GM21723 (cell line): Measurements from ENCODE around the gene DSCAM.

Source experiments
- ATAC-seq: cut with Tn5 transposase; IDR thresholded peaks from one replicate; pipeline ENCODE4 v1.9.1; 2021; ENCODE audit warnings: mild to moderate bottlenecking, moderate library complexity; ENCODE audit not compliant: unreplicated experiment

The DSCAM gene

GRCh38 chr21:40618191-40618973 is 228.6 kb downstream of the DSCAM start:
- no peak for ATAC-seq

DNA sequence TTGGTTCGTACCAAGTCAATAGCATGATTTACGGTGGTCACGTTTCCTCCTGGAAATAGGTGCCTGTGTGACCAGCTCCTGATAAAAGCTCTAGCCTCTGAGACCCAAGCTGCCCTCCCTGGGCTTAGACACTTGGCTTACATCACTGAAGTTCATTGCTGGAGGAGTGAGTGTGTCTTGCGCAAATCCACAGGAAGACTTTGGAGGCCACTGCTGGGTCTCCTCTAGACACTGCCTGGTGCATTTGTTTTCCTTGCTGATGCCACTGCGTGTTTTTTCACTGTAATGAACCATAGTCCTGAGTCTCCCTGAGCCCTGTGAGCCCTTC is 230.6 kb downstream of the DSCAM start:
- ATAC-seq, result no peak

GRCh38 chr21:40615505-40616376 is 231.2 kb downstream of the DSCAM start:
- no peak for ATAC-seq

DNA sequence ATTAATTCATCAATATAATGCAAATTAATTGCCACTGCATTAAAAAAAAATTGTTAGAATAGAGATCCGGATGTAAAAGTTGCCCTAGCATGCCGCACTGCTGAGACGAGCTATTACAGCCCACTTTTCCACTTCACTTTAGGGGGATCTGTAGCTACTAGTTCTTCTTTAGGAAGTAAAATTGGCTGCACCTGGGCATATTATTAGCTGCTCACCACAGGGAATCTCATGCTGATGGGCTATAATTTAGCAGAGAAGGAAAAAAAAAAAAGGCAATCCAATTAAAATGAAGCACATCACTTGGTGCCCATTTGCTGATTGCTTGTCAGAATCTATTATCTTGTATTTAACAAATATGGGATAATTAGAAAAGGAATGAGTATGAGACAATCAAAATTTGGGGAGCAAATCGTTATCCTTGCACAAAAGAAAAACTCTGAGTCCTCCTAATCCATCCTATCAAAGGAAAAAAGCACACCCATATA is 233.4 kb downstream of the DSCAM start:
- ATAC-seq, result no peak

DNA sequence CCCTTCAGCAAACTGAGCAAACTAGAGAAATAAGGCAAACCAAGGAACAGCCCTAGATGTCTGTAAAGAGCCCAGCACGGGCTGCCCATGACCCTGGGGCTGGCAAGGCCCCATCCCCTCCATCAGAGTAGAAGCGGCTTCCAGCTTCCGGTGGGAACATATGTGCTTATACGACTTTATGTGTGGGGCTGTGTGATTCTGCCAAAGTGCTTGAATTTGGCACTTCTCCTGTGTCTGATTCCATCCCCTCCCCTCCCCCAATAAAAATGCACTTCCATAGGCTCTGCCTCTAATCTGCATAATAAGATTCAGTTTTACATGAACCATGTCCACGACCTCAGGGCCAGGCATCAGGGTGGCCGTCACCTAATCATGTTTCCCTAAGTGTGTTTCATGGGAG is 236.6 kb downstream of the DSCAM start:
- ATAC-seq, result no peak

- ATAC-seq, result no peak
These were observed 240.6 kb downstream of the DSCAM start for GRCh38 chr21:40606341-40606740.

GRCh38 chr21:40605094-40605493 is 241.9 kb downstream of the DSCAM start:
- no peak for ATAC-seq

- no peak for ATAC-seq
These were observed 243.2 kb downstream of the DSCAM start for GRCh38 chr21:40603774-40604173.

DNA sequence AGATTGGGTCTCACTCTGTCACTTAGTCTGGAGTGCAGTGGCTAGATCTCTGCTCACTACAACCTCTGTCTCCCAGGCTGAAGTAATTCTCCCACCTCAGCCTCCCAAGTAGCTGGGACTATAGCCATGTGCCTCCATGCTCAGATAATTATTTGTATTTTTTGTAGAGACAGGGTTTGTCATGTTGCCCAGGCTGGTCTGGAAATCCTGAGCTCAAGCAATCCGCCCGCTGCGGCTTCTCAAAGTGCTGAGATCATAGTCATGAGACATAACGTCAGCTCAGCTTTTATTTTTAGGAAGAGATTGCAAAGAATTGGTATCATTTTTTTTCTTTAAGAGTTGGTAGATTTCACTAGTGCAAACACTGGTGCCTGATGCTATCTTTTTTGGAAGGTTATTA is 244.9 kb downstream of the DSCAM start:
- ATAC-seq, result no peak

DNA sequence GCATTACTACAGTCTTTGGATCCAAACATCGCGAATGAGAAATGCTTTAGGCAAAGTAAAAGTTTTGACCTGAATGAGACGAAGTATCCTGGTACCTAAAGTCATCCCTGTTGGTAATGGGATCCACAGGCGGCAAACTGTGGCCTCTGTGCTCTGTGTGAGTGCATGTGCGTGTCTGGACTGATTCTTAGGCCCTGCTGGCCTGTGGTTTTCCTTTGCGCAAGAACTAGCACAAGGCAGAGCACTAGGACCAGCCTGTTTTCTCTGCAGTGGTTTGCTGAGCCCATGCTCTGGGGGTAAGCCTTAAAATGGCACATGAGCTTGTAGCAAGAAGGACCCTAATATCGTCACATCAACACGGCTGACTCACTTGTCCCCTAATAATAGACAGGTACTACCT is 251.2 kb downstream of the DSCAM start:
- ATAC-seq, result no peak

- ATAC-seq, result no peak
These were observed 259.1 kb downstream of the DSCAM start for GRCh38 chr21:40587736-40588346.

DNA sequence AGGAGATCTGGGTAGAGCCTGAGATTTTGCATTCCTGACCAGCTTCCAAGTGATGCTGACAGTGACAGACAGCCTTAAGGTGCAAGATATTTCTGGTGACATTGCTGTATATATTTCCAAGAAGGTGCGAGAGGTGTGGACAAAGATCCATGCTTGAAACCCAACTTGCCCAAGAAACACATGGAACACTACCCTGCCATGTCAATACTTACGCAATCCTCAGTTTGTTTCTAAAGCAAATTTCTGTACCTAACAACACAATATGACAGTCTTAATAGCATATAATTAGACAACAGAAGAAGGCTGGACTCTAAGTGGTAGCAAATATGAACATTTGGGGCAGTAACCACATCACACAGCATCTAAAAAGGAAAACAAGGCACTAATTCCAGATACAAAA is 260.4 kb downstream of the DSCAM start:
- no peak for ATAC-seq

- ATAC-seq, result no peak
These were observed 269.5 kb downstream of the DSCAM start for GRCh38 chr21:40577285-40578043.

DNA sequence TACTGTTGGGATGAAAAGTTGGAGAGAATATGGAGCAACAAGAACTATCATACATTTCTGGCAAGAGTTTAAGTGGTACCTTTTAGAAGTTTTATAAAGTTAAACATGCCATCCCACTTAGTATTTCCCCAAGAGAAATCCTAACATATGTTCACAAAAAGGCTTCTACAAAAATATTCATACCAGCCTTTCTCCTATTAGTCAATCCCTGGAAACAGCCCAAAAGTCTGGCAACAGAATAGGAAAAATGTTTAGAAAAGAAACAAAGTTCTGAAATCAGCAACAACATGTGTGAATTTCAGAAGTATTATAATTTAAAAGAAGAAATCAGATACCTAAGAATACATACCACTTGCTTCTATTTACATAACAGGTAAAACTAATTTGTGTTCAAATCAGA is 271.0 kb downstream of the DSCAM start:
- no peak for ATAC-seq

GRCh38 chr21:40569357-40569756 is 277.6 kb downstream of the DSCAM start:
- no peak for ATAC-seq

GRCh38 chr21:40568807-40569206 is 278.2 kb downstream of the DSCAM start:
- ATAC-seq, result no peak

- no peak for ATAC-seq
These were observed 279.5 kb downstream of the DSCAM start for GRCh38 chr21:40567501-40567900.

DNA sequence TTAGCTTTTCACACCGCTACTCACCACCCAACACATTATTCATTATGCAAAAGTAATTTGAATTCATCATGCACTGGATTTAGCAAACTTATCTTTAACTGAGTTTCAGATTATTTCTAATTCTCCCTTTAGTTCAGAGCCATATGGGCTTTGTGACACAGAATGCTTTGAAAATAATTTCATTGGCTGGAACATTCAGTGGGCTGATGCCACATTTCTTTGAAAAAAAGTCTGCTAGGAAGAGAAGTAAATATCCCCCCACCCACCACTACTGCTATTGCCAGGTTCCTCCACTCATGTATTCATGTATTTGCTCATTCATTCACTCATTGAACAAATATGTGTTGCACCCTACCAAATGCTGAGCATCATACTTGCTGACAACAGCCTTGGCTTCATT is 280.5 kb downstream of the DSCAM start:
- ATAC-seq, result no peak

DNA sequence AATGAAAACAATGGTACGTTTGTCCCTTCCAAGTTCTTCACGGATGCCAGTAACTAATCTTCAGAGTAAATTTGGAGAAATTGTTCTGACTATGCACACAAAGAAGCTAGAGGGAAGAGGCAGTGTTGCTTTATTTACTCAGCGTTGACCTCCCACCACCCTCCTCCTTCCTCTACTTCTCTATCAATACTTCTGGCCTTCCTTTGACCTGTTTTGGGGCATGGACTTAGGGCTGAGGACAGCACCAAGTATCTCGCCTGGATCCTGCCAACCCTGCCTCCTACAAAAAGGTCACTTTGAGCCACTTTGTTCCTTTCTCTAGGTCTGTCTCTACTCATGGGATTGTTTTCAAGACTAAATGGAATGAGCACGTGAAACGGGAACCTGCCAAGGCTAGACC is 282.6 kb downstream of the DSCAM start:
- ATAC-seq, result no peak

- no peak for ATAC-seq
These were observed 283.1 kb downstream of the DSCAM start for GRCh38 chr21:40563900-40564299.
